Keratinocyte (primary cell): ENCODE data around the gene GINS2.

ENCODE experiments used
- EZH2 ChIP-seq: IDR thresholded peaks from one replicate; pipeline ENCODE4 v1.6.1; 2012; ENCODE audit warnings: inconsistent platforms, mild to moderate bottlenecking, low read length, moderate library complexity
- TF ChIP-seq, protein P1 (sequence below), 3 experiments: IDR thresholded peaks in 1 of 3; conservative IDR thresholded peaks in 1 of 3; optimal IDR thresholded peaks in 1 of 3; 2 replicates in 2 of 3; 3 replicates in 1 of 3; pipeline versions ENCODE3 to v1.5.1; 2011; ENCODE audit warnings: low read length in 3 of 3, mild to moderate bottlenecking in 3 of 3, moderate library complexity in 2 of 3, control low read depth in 1 of 3, inconsistent platforms in 1 of 3; ENCODE audit not compliant: insufficient read depth in 2 of 3; ENCODE audit errors: extremely low read depth in 1 of 3

DNA sequence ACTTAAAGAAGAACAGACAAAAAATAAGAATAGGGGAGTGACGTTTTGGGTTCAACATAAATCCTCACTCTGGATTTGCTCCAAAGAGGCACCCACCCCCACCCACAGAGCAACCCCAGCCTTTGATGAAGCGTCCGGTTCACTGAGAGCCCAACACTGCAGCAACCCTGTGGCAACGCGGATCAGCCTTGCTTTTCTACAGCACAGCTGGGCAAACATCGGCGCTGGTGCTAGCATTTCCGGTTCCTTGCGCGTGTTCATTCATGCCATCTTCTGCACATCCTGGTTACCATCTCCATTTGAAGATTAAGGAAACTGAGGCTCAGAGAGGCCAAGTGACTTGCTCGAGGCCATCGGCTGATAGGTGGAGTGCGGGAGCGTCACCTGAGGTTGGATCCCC is 8.7 kb upstream of the GINS2 start:
- TF ChIP-seq, protein P1, sequence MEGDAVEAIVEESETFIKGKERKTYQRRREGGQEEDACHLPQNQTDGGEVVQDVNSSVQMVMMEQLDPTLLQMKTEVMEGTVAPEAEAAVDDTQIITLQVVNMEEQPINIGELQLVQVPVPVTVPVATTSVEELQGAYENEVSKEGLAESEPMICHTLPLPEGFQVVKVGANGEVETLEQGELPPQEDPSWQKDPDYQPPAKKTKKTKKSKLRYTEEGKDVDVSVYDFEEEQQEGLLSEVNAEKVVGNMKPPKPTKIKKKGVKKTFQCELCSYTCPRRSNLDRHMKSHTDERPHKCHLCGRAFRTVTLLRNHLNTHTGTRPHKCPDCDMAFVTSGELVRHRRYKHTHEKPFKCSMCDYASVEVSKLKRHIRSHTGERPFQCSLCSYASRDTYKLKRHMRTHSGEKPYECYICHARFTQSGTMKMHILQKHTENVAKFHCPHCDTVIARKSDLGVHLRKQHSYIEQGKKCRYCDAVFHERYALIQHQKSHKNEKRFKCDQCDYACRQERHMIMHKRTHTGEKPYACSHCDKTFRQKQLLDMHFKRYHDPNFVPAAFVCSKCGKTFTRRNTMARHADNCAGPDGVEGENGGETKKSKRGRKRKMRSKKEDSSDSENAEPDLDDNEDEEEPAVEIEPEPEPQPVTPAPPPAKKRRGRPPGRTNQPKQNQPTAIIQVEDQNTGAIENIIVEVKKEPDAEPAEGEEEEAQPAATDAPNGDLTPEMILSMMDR (optimal IDR thresholded peaks at IDR 0.05 in 1 of 3, IDR thresholded peaks at IDR 0.05 in 1 of 3, conservative IDR thresholded peaks at IDR 0.05 in 1 of 3; ENCODE audit: extremely low read depth in 1 of 3, insufficient read depth in 2 of 3, low read length in 3 of 3): no peak
- no peak for TF ChIP-seq EZH2
